ENCODE results near the gene UST.
"Not testable (repeated sequence)": the region's sequence is repeated elsewhere in the genome, so short reads cannot be mapped to it uniquely, and the experiment has no call there.

- TF ChIP-seq, protein P1, sequence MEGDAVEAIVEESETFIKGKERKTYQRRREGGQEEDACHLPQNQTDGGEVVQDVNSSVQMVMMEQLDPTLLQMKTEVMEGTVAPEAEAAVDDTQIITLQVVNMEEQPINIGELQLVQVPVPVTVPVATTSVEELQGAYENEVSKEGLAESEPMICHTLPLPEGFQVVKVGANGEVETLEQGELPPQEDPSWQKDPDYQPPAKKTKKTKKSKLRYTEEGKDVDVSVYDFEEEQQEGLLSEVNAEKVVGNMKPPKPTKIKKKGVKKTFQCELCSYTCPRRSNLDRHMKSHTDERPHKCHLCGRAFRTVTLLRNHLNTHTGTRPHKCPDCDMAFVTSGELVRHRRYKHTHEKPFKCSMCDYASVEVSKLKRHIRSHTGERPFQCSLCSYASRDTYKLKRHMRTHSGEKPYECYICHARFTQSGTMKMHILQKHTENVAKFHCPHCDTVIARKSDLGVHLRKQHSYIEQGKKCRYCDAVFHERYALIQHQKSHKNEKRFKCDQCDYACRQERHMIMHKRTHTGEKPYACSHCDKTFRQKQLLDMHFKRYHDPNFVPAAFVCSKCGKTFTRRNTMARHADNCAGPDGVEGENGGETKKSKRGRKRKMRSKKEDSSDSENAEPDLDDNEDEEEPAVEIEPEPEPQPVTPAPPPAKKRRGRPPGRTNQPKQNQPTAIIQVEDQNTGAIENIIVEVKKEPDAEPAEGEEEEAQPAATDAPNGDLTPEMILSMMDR (optimal IDR thresholded peaks at IDR 0.05 in 1 of 3, IDR thresholded peaks at IDR 0.05 in 1 of 3, conservative IDR thresholded peaks at IDR 0.05 in 1 of 3; ENCODE audit: extremely low read depth in 1 of 3, insufficient read depth in 2 of 3, low read length in 3 of 3), result not testable (repeated sequence)
- not testable (repeated sequence) for TF ChIP-seq EZH2 (IDR thresholded peaks at IDR 0.05; ENCODE audit: low read length)
Observed at GRCh38 chr6:149039025-149039424, 292.2 kb downstream of the UST start.
